Cardiac muscle cell (in vitro differentiated cells and primary cell): ENCODE results near the gene FAM47E. TPM values are rescaled to one million over a fixed set of nuclear protein-coding genes. Genes with fewer than 3 reads are reported as not detected.

Source experiments
- DNase-seq, 2 donors: peaks; one replicate each; pipeline versions ENCODE4 v3.0.0 to v3.0.0-alpha.2; 2010 to 2017; ENCODE audit warnings: low read depth in 1 of 2, low spot score in 1 of 2
- H3K27ac ChIP-seq: fragments of 200-600 bp; sonication (generic); 2 replicates; pipeline ENCODE4 v1.5.1; 2016
- H3K27me3 ChIP-seq: fragments of 200-600 bp; sonication (generic); 2 replicates; pipeline ENCODE4 v1.6.0; 2016; ENCODE audit warnings: control low read depth
- H3K36me3 ChIP-seq: fragments of 200-600 bp; sonication (generic); 2 replicates; pipeline ENCODE4 v1.5.1; 2016; ENCODE audit warnings: control low read depth
- H3K4me1 ChIP-seq: fragments of 200-600 bp; sonication (generic); 2 replicates; pipeline ENCODE4 v1.8.1; 2017; ENCODE audit warnings: low read depth, mild to moderate bottlenecking, mixed run types
- H3K4me3 ChIP-seq: fragments of 200-600 bp; sonication (generic); 2 replicates; pipeline ENCODE4 v1.5.1; 2016; ENCODE audit warnings: mild to moderate bottlenecking
- H3K9me3 ChIP-seq: fragments of 200-600 bp; sonication (generic); 2 replicates; pipeline ENCODE4 v1.5.1; 2017; ENCODE audit warnings: low read depth, mild to moderate bottlenecking, control low read depth
- CTCF ChIP-seq: IDR thresholded peaks from 2 replicates; pipeline ENCODE4 v1.5.1; 2012; ENCODE audit warnings: low read depth, mild to moderate bottlenecking, low read length
- polyA plus RNA-seq: library from polyadenylated mRNA; unstranded; fragments of >200 nt; fragmentation: Nextera tagmentation; extraction: Ambion mirVana; gene quantifications from 2 replicates; pipeline ENCODE4 v1.2.1, GENCODE V29; 2016
- total RNA-seq: library from RNA; depleted of rRNA; stranded (reverse); fragments of >200 nt; gene quantifications from 2 replicates; pipeline ENCODE4 v1.2.3, GENCODE V29; 2016

FAM47E gene
- total RNA-seq, result 1.6 and 2.4 TPM in 2 replicates
- 2.1 and 7.4 TPM in 2 replicates for polyA plus RNA-seq

GRCh38 chr4:76251441-76252270 is at the start of gene FAM47E:
Gene FAM47E, plus strand, starts transcription at chr4:76251721. Its CDS starts 26 bp downstream, at chr4:76251747.
- TF ChIP-seq CTCF, result peak; percentile 50
- Histone ChIP-seq H3K36me3 (no peaks in the 10 kb centered on the region), H3K27me3 (peaks cover 19% of the 10 kb centered on the region), H3K27ac (no peak within 1 kb of the TSS), H3K9me3 (no peaks in the 10 kb centered on the region), H3K4me3 (peak within 1 kb of the TSS; percentile 37), H3K4me1 (no peaks in the 10 kb centered on the region)
- peak; percentile 51 to 87 for DNase-seq

GRCh38 chr4:76203541-76203940 is 48.0 kb upstream of the FAM47E start:
- no peak for DNase-seq
- H3K27ac ChIP-seq, result peak overlapping the region; percentile 62
- H3K4me3 ChIP-seq, result no peak overlapping the region

DNA sequence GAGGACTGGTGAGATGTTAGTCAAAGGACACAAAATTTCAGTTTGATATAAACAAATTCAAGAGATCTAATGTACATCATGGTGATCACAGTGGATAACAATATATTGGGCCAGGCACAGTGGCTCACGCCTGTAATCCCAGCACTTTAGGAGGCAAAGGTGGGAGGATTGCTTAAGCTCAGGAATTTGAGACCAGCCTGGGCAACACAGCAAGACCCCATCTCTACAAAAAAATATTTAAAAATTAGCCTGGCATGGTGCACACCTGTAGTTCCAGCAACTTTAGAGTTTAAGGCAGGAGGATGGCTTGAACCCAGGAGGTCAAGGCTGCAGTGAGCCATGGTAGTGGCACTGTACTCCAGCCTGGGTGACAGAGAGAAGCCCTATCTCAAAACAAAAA is 46.6 kb upstream of the FAM47E start:
- H3K4me3 ChIP-seq, result no peak overlapping the region
- H3K36me3 ChIP-seq, result no peaks in the 10 kb centered on the region
- no peak overlapping the region for H3K27ac ChIP-seq
- no peaks in the 10 kb centered on the region for H3K27me3 ChIP-seq
- TF ChIP-seq CTCF, result no peak
- no peaks in the 10 kb centered on the region for H3K9me3 ChIP-seq
- DNase-seq, result no peak
- peaks cover 14% of the 10 kb centered on the region for H3K4me1 ChIP-seq

More at GRCh38 chr4:76203541-76203940, 48.0 kb upstream of the FAM47E start:
- Histone ChIP-seq H3K36me3 (no peaks in the 10 kb centered on the region), H3K27me3 (no peaks in the 10 kb centered on the region), H3K9me3 (no peaks in the 10 kb centered on the region), H3K4me1 (peaks cover 27% of the 10 kb centered on the region)
- TF ChIP-seq CTCF, result no peak

- Histone ChIP-seq H3K27ac (no peak overlapping the region), H3K4me1 (peaks cover 14% of the 10 kb centered on the region), H3K27me3 (no peaks in the 10 kb centered on the region), H3K36me3 (no peaks in the 10 kb centered on the region), H3K4me3 (no peak overlapping the region), H3K9me3 (no peaks in the 10 kb centered on the region)
- no peak for TF ChIP-seq CTCF
- DNase-seq, result no peak
Measured at GRCh38 chr4:76205476-76205875, 46.0 kb upstream of the FAM47E start.

DNA sequence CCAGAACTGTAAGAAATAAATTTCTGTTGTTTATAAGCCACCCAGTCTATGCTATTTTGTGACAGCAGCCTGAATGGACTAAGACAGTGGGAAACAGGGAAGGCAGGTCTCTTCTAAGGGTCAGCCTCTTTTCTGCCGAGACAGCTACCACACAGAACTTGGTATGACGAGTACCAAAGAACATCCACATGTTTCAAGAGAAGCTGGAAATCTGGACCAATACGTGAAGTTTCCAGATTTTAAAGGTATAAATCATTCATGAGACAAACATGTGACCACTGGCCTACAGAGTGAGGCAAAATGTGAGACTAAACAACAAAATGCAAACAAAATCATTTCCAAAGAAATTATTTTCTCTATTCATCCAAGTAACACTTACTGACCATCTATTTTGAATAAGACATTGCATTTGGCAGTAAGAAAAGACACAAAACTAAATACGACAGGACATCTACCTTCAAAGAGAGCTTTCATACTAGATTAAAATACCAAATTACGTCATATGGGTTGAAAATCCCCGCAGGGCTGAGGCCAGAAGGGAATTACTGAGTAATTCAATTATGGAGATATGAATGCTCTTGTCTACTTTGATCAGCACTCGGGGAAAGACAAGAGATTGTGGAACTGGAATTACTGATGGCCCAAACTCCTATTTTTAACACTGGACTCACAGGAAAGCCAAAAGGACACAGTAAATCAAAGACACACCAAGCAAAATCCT is 45.1 kb upstream of the FAM47E start:
- H3K9me3 ChIP-seq, result no peaks in the 10 kb centered on the region

More for the DNA sequence above, 45.1 kb upstream of the FAM47E start:
- no peak for TF ChIP-seq CTCF
- H3K36me3 ChIP-seq, result no peaks in the 10 kb centered on the region
- H3K4me1 ChIP-seq, result peaks cover 8% of the 10 kb centered on the region
- no peaks in the 10 kb centered on the region for H3K27me3 ChIP-seq
- no peak overlapping the region for H3K27ac ChIP-seq
- H3K4me3 ChIP-seq, result no peak overlapping the region
- no peak for DNase-seq
